Chondrocyte (in vitro differentiated cells): Measurements from ENCODE around the gene ACOXL. TPM values are rescaled to one million over a fixed set of nuclear protein-coding genes. Genes with fewer than 3 reads are reported as not detected.

ENCODE experiments used
- DNase-seq: peaks from one replicate; pipeline ENCODE4 v3.0.0; 2021; ENCODE audit warnings: mixed read lengths, low spot score
- H3K27ac Mint-ChIP-seq: one replicate; pipeline ENCODE4 v1.8.0; 2021; ENCODE audit warnings: mild to moderate bottlenecking, moderate library complexity, mixed read lengths; ENCODE audit not compliant: unreplicated experiment
- H3K27me3 Mint-ChIP-seq: 2 replicates; pipeline ENCODE4 v1.8.0; 2021; ENCODE audit warnings: low read depth, mixed read lengths
- H3K36me3 Mint-ChIP-seq: 2 replicates; pipeline ENCODE4 v1.8.0; 2021; ENCODE audit warnings: low read depth, mixed read lengths
- H3K4me1 Mint-ChIP-seq: 2 replicates; pipeline ENCODE4 v1.8.0; 2021; ENCODE audit warnings: low read depth, mild to moderate bottlenecking, mixed read lengths
- H3K4me3 Mint-ChIP-seq: one replicate; pipeline ENCODE4 v1.8.0; 2021; ENCODE audit warnings: mild to moderate bottlenecking, moderate library complexity, mixed read lengths; ENCODE audit not compliant: unreplicated experiment
- H3K9me3 Mint-ChIP-seq: 2 replicates; pipeline ENCODE4 v1.8.0; 2021; ENCODE audit warnings: low read depth, mixed read lengths
- CTCF ChIP-seq: fragments of 200-600 bp; sonication (generic); IDR thresholded peaks from 2 replicates; pipeline ENCODE4 v1.5.0; 2021; ENCODE audit warnings: antibody characterized with exemption, mild to moderate bottlenecking, moderate library complexity
- total RNA-seq: library from RNA; stranded (reverse); gene quantifications from 3 replicates; pipeline ENCODE4 v1.2.1, GENCODE V29; 2021

ACOXL gene
- total RNA-seq, 1 donor from 2014 or later = not detected

- H3K27me3 Mint-ChIP-seq = peaks cover 30% of the 10 kb centered on the region
- H3K36me3 Mint-ChIP-seq = no peaks in the 10 kb centered on the region
- TF ChIP-seq CTCF = no peak
- H3K9me3 Mint-ChIP-seq = no peaks in the 10 kb centered on the region
- no peak overlapping the region for H3K4me3 Mint-ChIP-seq
- no peak overlapping the region for H3K27ac Mint-ChIP-seq
- no peak for DNase-seq
- no peaks in the 10 kb centered on the region for H3K4me1 Mint-ChIP-seq
Observed at GRCh38 chr2:111031546-111032478, 299.4 kb downstream of the ACOXL start.

GRCh38 chr2:111032721-111033429, 300.5 kb downstream of the ACOXL start:
- no peak for DNase-seq
- H3K4me1 Mint-ChIP-seq = no peaks in the 10 kb centered on the region
- H3K27ac Mint-ChIP-seq = no peak overlapping the region
- H3K36me3 Mint-ChIP-seq = no peaks in the 10 kb centered on the region
- TF ChIP-seq CTCF = no peak
- peaks cover 39% of the 10 kb centered on the region for H3K27me3 Mint-ChIP-seq
- H3K4me3 Mint-ChIP-seq = no peak overlapping the region
- H3K9me3 Mint-ChIP-seq = no peaks in the 10 kb centered on the region

- no peak for TF ChIP-seq CTCF
- no peaks in the 10 kb centered on the region for H3K4me1 Mint-ChIP-seq
- H3K27ac Mint-ChIP-seq = no peak overlapping the region
- H3K36me3 Mint-ChIP-seq = no peaks in the 10 kb centered on the region
- H3K4me3 Mint-ChIP-seq = no peak overlapping the region
- H3K9me3 Mint-ChIP-seq = no peaks in the 10 kb centered on the region
- H3K27me3 Mint-ChIP-seq = peaks cover 47% of the 10 kb centered on the region
- no peak for DNase-seq
Observed at GRCh38 chr2:111034146-111034545, 301.8 kb downstream of the ACOXL start.

GRCh38 chr2:111034606-111035005, 302.2 kb downstream of the ACOXL start:
- H3K9me3 Mint-ChIP-seq = no peaks in the 10 kb centered on the region
- no peak for TF ChIP-seq CTCF
- no peaks in the 10 kb centered on the region for H3K36me3 Mint-ChIP-seq
- no peaks in the 10 kb centered on the region for H3K4me1 Mint-ChIP-seq
- no peak for DNase-seq
- no peak overlapping the region for H3K4me3 Mint-ChIP-seq
- no peak overlapping the region for H3K27ac Mint-ChIP-seq
- H3K27me3 Mint-ChIP-seq = peaks cover 50% of the 10 kb centered on the region

GRCh38 chr2:111035830-111036441, 303.6 kb downstream of the ACOXL start:
- Mint-ChIP-seq H3K4me3 (no peak overlapping the region), H3K9me3 (no peaks in the 10 kb centered on the region), H3K27ac (no peak overlapping the region), H3K4me1 (no peaks in the 10 kb centered on the region), H3K27me3 (peaks cover 59% of the 10 kb centered on the region), H3K36me3 (no peaks in the 10 kb centered on the region)
- TF ChIP-seq CTCF = no peak
- no peak for DNase-seq
